Measurements from ENCODE around the gene NKAIN2.

DNA sequence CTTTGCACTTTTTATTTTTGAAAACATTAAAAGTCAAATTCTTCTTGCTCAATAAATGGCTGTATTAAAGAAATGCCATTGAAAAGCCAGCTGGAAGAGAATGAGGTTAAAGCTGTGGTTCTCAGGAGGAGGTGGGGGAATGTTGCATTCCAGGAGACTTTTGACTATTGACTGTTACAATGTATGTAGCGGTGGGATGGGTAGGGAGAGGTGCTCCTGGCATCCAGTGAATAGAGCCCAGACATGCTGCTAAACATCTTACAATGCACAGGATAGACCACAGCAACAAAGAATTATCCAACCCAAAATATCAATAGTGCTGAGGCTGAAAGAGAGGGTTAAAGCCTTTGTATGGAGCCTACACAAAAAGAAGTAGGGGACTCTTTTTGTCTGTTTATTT is 295.9 kb downstream of the NKAIN2 start:
- no peak for TF ChIP-seq CTCF (IDR thresholded peaks at IDR 0.05)
- no peak for TF ChIP-seq POLR2A (IDR thresholded peaks at IDR 0.05)

Data from thyroid gland (tissue), 4 donors.